ENCODE data around the gene SRMS. TPM values are rescaled to one million over a fixed set of nuclear protein-coding genes. Genes with fewer than 3 reads are reported as not detected.

SRMS gene
- total and polyA plus RNA-seq, 2 of the 13 experiments (the other 11 are each of a cell fraction or from before 2014, with no cell fraction given): not detected

GRCh38 chr20:63537525-63538203 lies 9.9 kb downstream of the SRMS start (continued):
- TF ChIP-seq ZNF263 (CRISPR knock-in tag; IDR thresholded peaks at IDR 0.05): peak; percentile 72; the same call in 1 of the 2 replicates
- TF ChIP-seq ZNF710 (CRISPR knock-in tag; IDR thresholded peaks at IDR 0.05; ENCODE audit: borderline replicate concordance): peak; percentile 67; the same call in 1 of the 2 replicates
- peak; percentile 93 for TF ChIP-seq ZNF777 (CRISPR knock-in tag; IDR thresholded peaks at IDR 0.05)
- TF ChIP-seq ZMYM2 (CRISPR knock-in tag; IDR thresholded peaks at IDR 0.05): 0 out of 2 replicates have a peak, but pooled peaks have one; percentile 35
- TF ChIP-seq ZBTB20 (CRISPR knock-in tag; IDR thresholded peaks at IDR 0.05; ENCODE audit: borderline replicate concordance, low read depth): peak; percentile 74; the same call in 1 of the 2 replicates
- no peak for TF ChIP-seq ZBTB40 (IDR thresholded peaks at IDR 0.05)
- no peak for TF ChIP-seq ZBTB40 (CRISPR knock-in tag; IDR thresholded peaks at IDR 0.05)
- no peak for TF ChIP-seq ZNF589 (CRISPR knock-in tag; conservative IDR thresholded peaks at IDR 0.05)
- peak; percentile 98 for TF ChIP-seq ZNF280B (CRISPR knock-in tag; IDR thresholded peaks at IDR 0.05; ENCODE audit: borderline replicate concordance)
- TF ChIP-seq CSRNP1 (CRISPR knock-in tag; IDR thresholded peaks at IDR 0.05): peak; percentile 89; the same call in 1 of the 2 replicates
- peak; percentile 87 for TF ChIP-seq YY1 (IDR thresholded peaks at IDR 0.05; ENCODE audit: insufficient read depth, insufficient replicate concordance, low read depth, low read length)
- TF ChIP-seq ZNF333 (CRISPR knock-in tag; IDR thresholded peaks at IDR 0.05; ENCODE audit: borderline replicate concordance): no peak
- TF ChIP-seq ZNF256 (CRISPR knock-in tag; conservative IDR thresholded peaks at IDR 0.05): no peak
- TF ChIP-seq SKI (IDR thresholded peaks at IDR 0.05; ENCODE audit: partially characterized antibody): peak; percentile 38
